ENCODE results near the gene TXNRD2.

Gene TXNRD2

DNA sequence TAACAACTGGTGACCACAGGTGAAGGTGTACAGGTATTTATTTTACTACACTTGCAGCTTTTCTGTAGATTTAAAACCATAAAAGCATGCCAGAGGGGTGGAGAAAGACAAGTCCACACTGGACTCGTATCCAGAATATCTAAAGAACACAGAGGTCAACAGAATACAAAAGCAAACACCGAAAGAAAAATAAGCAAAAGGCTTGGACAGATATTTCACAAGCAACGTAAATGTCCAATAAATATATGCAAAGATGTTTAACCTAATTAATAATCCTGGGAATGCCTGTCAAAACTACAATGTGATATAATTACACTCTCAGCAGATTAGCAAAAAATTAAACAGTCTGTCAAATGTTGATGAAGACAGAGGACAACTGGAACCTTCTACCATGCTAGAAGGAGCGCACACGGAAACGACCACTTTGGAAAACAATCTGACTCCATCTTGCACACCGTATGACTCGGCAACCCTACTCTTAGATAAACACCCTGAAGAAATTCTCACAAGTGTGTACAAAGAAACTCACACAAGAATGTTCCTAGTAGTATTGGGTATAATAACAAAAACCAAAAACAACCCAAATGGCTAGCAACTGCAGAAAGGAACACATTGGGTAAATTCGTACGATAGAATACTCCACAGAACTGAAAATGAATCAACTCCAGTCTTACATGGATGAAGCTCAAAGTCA, 114.1 kb downstream of the TXNRD2 start:
- TF ChIP-seq, protein P1, sequence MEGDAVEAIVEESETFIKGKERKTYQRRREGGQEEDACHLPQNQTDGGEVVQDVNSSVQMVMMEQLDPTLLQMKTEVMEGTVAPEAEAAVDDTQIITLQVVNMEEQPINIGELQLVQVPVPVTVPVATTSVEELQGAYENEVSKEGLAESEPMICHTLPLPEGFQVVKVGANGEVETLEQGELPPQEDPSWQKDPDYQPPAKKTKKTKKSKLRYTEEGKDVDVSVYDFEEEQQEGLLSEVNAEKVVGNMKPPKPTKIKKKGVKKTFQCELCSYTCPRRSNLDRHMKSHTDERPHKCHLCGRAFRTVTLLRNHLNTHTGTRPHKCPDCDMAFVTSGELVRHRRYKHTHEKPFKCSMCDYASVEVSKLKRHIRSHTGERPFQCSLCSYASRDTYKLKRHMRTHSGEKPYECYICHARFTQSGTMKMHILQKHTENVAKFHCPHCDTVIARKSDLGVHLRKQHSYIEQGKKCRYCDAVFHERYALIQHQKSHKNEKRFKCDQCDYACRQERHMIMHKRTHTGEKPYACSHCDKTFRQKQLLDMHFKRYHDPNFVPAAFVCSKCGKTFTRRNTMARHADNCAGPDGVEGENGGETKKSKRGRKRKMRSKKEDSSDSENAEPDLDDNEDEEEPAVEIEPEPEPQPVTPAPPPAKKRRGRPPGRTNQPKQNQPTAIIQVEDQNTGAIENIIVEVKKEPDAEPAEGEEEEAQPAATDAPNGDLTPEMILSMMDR (IDR thresholded peaks at IDR 0.05; ENCODE audit: low read depth, low read length, missing control alignments), result no peak
- DNase-seq (ENCODE audit: low read depth), result no peak
- no peak overlapping the region for H3K4me3 ChIP-seq (ENCODE audit: low read depth, low read length)

DNA sequence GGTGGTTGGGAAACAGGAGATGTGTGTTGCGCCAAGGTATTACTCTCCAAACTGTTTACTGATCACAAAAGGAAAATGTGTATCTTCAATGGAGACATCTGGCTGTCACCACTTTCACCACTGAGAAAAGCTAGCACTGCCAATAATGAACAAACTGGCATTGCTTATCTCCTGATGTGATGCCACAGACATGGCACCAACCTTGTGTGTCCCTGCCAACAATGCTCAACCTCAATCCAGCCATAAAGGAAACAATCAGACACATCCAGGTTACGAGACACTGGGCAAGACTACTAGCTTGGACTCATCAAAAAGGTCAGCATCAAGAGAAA, 115.0 kb downstream of the TXNRD2 start:
- DNase-seq (ENCODE audit: low read depth), result no peak
- TF ChIP-seq, protein P1 (IDR thresholded peaks at IDR 0.05; ENCODE audit: low read depth, low read length, missing control alignments), result no peak
- H3K4me3 ChIP-seq (ENCODE audit: low read depth, low read length), result no peak overlapping the region

DNA sequence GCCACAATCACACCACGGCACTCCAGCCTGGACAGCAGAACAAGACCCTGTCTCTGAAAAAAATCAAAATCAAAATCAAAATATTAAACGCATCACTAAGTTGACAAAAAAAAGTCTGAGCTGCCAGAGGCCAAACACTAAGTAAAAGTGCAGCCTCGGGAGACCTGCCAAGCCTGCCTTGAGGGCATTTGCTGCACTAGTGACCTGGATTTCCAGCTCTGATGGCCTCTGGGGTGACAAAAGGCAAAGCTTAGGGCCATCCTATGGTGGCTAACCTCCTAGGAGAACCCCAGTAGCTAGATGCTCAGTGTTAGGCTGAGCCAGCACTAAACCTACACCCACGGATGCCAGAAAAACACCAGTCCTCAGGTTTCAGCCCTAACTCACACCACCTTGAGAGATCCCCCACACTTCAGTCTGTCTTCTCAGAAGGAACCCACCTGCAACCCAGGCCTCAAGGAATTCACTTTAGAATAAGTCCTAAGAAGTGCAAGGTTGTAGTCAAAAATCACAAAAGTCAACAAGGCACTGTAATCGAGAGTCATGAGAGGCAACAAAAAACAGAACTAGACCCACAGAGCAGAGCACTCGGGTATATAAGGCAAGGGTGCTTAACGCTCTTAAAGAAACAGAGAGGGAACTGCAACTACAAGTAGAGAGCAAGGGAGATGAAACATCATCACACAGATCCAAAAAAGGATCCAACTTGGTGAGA, 115.6 kb downstream of the TXNRD2 start:
- TF ChIP-seq, protein P1 (IDR thresholded peaks at IDR 0.05; ENCODE audit: low read depth, low read length, missing control alignments), result no peak
- H3K4me3 ChIP-seq (ENCODE audit: low read depth, low read length), result no peak overlapping the region
- DNase-seq (ENCODE audit: low read depth), result no peak
